Type B pancreatic cell (in vitro differentiated cells): ENCODE results near the gene XYLT2. TPM values are rescaled to one million over a fixed set of nuclear protein-coding genes. Genes with fewer than 3 reads are reported as not detected.

Experiments used
- DNase-seq: peaks from one replicate; pipeline ENCODE4 v3.0.0; 2021; ENCODE audit warnings: mixed read lengths; ENCODE audit not compliant: unreplicated experiment; ENCODE audit errors: extremely low spot score
- H3K27ac Mint-ChIP-seq: 2 replicates; pipeline ENCODE4 v1.8.0; 2021; ENCODE audit warnings: mild to moderate bottlenecking, mixed read lengths
- H3K27me3 Mint-ChIP-seq: 2 replicates; pipeline ENCODE4 v1.8.0; 2021; ENCODE audit warnings: mixed read lengths
- H3K36me3 Mint-ChIP-seq: 2 replicates; pipeline ENCODE4 v1.8.0; 2021; ENCODE audit warnings: mixed read lengths
- H3K4me1 Mint-ChIP-seq: one replicate; pipeline ENCODE4 v1.8.0; 2021; ENCODE audit warnings: mixed read lengths; ENCODE audit not compliant: unreplicated experiment
- H3K4me3 Mint-ChIP-seq: 2 replicates; pipeline ENCODE4 v1.8.0; 2021; ENCODE audit warnings: mild to moderate bottlenecking, mixed read lengths
- H3K9me3 Mint-ChIP-seq: 2 replicates; pipeline ENCODE4 v1.8.0; 2021; ENCODE audit warnings: mixed read lengths
- total RNA-seq: library from RNA; stranded (reverse); gene quantifications from 2 replicates; pipeline ENCODE4 v1.2.1, GENCODE V29; 2021; ENCODE audit warnings: low replicate concordance
- TF ChIP-seq, protein P1 (sequence below): fragments of 200-600 bp; sonication (generic); conservative IDR thresholded peaks from 2 replicates; pipeline ENCODE4 v1.5.0; 2021; ENCODE audit warnings: antibody characterized with exemption, mild to moderate bottlenecking

Gene XYLT2
- total RNA-seq, 1 donor from 2014 or later, result 38.8 TPM

DNA sequence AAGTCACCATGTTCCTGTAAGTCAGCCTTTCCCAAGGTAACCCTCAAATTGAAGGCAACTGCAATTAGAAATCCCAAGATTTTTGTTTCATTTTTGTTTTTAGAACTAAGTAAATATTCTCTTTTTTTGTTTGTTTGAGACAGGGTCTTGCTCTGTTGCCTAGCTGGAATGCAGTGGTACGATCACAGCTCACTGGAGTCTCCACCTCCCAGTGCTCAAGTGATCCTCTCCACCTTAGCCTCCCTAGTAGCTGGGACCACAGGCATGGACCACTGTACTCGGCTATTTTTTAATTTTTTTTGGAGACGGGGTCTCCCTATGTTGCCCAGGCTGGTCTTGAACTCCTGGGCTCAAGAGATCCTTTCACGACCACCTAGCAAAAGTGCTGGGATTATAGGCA lies 62.0 kb downstream of the XYLT2 start:
- H3K4me3 Mint-ChIP-seq, result no peak overlapping the region
- H3K27me3 Mint-ChIP-seq, result peaks cover 18% of the 10 kb centered on the region
- H3K36me3 Mint-ChIP-seq, result no peaks in the 10 kb centered on the region
- TF ChIP-seq, protein P1, sequence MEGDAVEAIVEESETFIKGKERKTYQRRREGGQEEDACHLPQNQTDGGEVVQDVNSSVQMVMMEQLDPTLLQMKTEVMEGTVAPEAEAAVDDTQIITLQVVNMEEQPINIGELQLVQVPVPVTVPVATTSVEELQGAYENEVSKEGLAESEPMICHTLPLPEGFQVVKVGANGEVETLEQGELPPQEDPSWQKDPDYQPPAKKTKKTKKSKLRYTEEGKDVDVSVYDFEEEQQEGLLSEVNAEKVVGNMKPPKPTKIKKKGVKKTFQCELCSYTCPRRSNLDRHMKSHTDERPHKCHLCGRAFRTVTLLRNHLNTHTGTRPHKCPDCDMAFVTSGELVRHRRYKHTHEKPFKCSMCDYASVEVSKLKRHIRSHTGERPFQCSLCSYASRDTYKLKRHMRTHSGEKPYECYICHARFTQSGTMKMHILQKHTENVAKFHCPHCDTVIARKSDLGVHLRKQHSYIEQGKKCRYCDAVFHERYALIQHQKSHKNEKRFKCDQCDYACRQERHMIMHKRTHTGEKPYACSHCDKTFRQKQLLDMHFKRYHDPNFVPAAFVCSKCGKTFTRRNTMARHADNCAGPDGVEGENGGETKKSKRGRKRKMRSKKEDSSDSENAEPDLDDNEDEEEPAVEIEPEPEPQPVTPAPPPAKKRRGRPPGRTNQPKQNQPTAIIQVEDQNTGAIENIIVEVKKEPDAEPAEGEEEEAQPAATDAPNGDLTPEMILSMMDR, result no peak
- H3K4me1 Mint-ChIP-seq, result no peaks in the 10 kb centered on the region
- no peak overlapping the region for H3K27ac Mint-ChIP-seq
- DNase-seq, result no peak
- no peaks in the 10 kb centered on the region for H3K9me3 Mint-ChIP-seq

Other genes starting within 250 kb of the XYLT2 start
- gene SAMD14, start 216.0 kb upstream of the XYLT2 start, total RNA-seq, result 2.2 and 14.1 TPM in 2 replicates
- gene PPP1R9B, start 195.4 kb upstream of the XYLT2 start, total RNA-seq, result 45.6 and 51.5 TPM in 2 replicates
- 0.72 TPM in 1 of 2 replicates, not detected in the other for gene SGCA, start 180.1 kb upstream of the XYLT2 start, total RNA-seq
- gene COL1A1, start 144.5 kb upstream of the XYLT2 start, total RNA-seq, result 31.0 and 201 TPM in 2 replicates
- gene TMEM92, start 71.7 kb upstream of the XYLT2 start, total RNA-seq, result 1.6 and 1.8 TPM in 2 replicates
- 66.6 and 76.9 TPM in 2 replicates for gene MRPL27, start 27.1 kb downstream of the XYLT2 start, total RNA-seq
- 6.2 and 18.7 TPM in 2 replicates for gene EME1, start 27.1 kb downstream of the XYLT2 start, total RNA-seq
- gene LRRC59, start 51.4 kb downstream of the XYLT2 start, total RNA-seq, result 75.3 and 104 TPM in 2 replicates
- 57.3 and 75.0 TPM in 2 replicates for gene ACSF2, start 80.1 kb downstream of the XYLT2 start, total RNA-seq
- gene CHAD, start 122.8 kb downstream of the XYLT2 start, total RNA-seq, result not detected in 2 replicates
- gene RSAD1, start 132.7 kb downstream of the XYLT2 start, total RNA-seq, result 26.6 and 40.7 TPM in 2 replicates
- 0.88 and 4.1 TPM in 2 replicates for gene MYCBPAP, start 162.3 kb downstream of the XYLT2 start, total RNA-seq
- gene EPN3, start 186.6 kb downstream of the XYLT2 start, total RNA-seq, result 41.7 and 72.1 TPM in 2 replicates
- 40.3 and 51.3 TPM in 2 replicates for gene SPATA20, start 201.0 kb downstream of the XYLT2 start, total RNA-seq
- 1.9 and 27.8 TPM in 2 replicates for gene CACNA1G, start 214.6 kb downstream of the XYLT2 start, total RNA-seq